Ramos (cell line): ENCODE results near the gene RBPMS2.
"Not testable (repeated sequence)": the region's sequence is repeated elsewhere in the genome, so short reads cannot be mapped to it uniquely, and the experiment has no call there.

ENCODE experiments used
- in situ Hi-C: fragments of 300-500 bp; cut with MboI; formaldehyde crosslinking; loops from one replicate; pipeline ENCODE4 v1.14.3; 2022; ENCODE audit warnings: low sequenced_read_pairs; ENCODE audit not compliant: unreplicated experiment

RBPMS2 gene

GRCh38 chr15:64775551-64776401 is at the start of gene RBPMS2:
RBPMS2 (minus strand) TSS chr15:64775589; CDS start chr15:64775319, 270 bp downstream.
- in situ Hi-C loops, result no loop called here

GRCh38 chr15:64824929-64825430 is 49.6 kb upstream of the RBPMS2 start:
- in situ Hi-C loops, result loop anchor here (5.0 kb wide), 1 partner anchor 67 kb away; no protein-coding TSS in a partner anchor

- in situ Hi-C loops, result no loop called here
These were observed 41.1 kb upstream of the RBPMS2 start for GRCh38 chr15:64816452-64816851.

GRCh38 chr15:64814965-64815364 is 39.6 kb upstream of the RBPMS2 start:
- in situ Hi-C loops, result loop anchor here (5.0 kb wide), 1 partner anchor 83 kb away; no protein-coding TSS in a partner anchor

GRCh38 chr15:64814283-64814682 is 38.9 kb upstream of the RBPMS2 start:
- in situ Hi-C loops, result loop anchor here (5.0 kb wide), 1 partner anchor 82 kb away; no protein-coding TSS in a partner anchor

- in situ Hi-C loops, result loop anchor here (5.0 kb wide), 1 partner anchor 81 kb away; no protein-coding TSS in a partner anchor
These were observed 37.7 kb upstream of the RBPMS2 start for GRCh38 chr15:64813075-64813474.

- in situ Hi-C loops, result loop anchor here (5.0 kb wide), 1 partner anchor 78 kb away; no protein-coding TSS in a partner anchor
These were observed 35.3 kb upstream of the RBPMS2 start for GRCh38 chr15:64810497-64811326.

- in situ Hi-C loops, result loop anchor here (5.0 kb wide), 1 partner anchor 78 kb away; no protein-coding TSS in a partner anchor
These were observed 34.5 kb upstream of the RBPMS2 start for GRCh38 chr15:64809649-64810496.

GRCh38 chr15:64808785-64809453 is 33.5 kb upstream of the RBPMS2 start:
- in situ Hi-C loops, result no loop called here

GRCh38 chr15:64807751-64808222 is 32.4 kb upstream of the RBPMS2 start:
- in situ Hi-C loops, result no loop called here

- in situ Hi-C loops, result no loop called here
These were observed 31.8 kb upstream of the RBPMS2 start for GRCh38 chr15:64807051-64807749.

GRCh38 chr15:64806509-64806908 is 31.1 kb upstream of the RBPMS2 start:
- in situ Hi-C loops, result no loop called here

GRCh38 chr15:64804619-64805018 is 29.2 kb upstream of the RBPMS2 start:
- in situ Hi-C loops, result no loop called here

- in situ Hi-C loops, result no loop called here
These were observed 28.1 kb upstream of the RBPMS2 start for GRCh38 chr15:64803526-64803925.

- in situ Hi-C loops, result no loop called here
These were observed 25.1 kb upstream of the RBPMS2 start for GRCh38 chr15:64800476-64800875.

GRCh38 chr15:64798905-64799304 is 23.5 kb upstream of the RBPMS2 start:
- in situ Hi-C loops, result not testable (repeated sequence)

GRCh38 chr15:64795921-64796320 is 20.5 kb upstream of the RBPMS2 start:
- in situ Hi-C loops, result not testable (repeated sequence)

- in situ Hi-C loops, result not testable (repeated sequence)
These were observed 19.9 kb upstream of the RBPMS2 start for GRCh38 chr15:64795299-64795698.
